ENCODE measurements around the gene EPC2.

The EPC2 gene

DNA sequence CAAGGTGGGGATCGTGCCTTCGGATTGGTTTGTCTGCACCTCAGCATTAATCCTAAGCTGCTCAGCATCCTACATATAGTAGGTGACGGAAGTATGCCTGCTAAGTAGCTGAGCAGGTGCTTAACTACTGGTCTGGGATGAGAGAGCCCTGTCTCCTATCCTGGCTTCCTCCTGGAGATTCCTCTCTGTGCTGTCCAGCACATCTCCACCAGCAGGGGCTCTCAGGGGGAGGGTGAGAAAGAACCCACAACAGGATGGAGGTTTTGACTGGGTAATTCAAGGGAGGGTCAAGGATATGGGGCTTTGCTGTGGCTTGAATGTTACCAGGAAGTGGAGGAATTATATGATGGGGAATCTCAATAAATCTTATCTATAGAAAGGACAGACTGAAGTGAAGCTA, 185.1 kb downstream of the EPC2 start:
- TF ChIP-seq, protein P1, sequence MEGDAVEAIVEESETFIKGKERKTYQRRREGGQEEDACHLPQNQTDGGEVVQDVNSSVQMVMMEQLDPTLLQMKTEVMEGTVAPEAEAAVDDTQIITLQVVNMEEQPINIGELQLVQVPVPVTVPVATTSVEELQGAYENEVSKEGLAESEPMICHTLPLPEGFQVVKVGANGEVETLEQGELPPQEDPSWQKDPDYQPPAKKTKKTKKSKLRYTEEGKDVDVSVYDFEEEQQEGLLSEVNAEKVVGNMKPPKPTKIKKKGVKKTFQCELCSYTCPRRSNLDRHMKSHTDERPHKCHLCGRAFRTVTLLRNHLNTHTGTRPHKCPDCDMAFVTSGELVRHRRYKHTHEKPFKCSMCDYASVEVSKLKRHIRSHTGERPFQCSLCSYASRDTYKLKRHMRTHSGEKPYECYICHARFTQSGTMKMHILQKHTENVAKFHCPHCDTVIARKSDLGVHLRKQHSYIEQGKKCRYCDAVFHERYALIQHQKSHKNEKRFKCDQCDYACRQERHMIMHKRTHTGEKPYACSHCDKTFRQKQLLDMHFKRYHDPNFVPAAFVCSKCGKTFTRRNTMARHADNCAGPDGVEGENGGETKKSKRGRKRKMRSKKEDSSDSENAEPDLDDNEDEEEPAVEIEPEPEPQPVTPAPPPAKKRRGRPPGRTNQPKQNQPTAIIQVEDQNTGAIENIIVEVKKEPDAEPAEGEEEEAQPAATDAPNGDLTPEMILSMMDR (IDR thresholded peaks at IDR 0.05; ENCODE audit: low read depth, low read length, missing control alignments) = no peak
- DNase-seq (ENCODE audit: low read depth) = no peak
- no peak overlapping the region for H3K4me3 ChIP-seq (ENCODE audit: low read depth, low read length)

DNA sequence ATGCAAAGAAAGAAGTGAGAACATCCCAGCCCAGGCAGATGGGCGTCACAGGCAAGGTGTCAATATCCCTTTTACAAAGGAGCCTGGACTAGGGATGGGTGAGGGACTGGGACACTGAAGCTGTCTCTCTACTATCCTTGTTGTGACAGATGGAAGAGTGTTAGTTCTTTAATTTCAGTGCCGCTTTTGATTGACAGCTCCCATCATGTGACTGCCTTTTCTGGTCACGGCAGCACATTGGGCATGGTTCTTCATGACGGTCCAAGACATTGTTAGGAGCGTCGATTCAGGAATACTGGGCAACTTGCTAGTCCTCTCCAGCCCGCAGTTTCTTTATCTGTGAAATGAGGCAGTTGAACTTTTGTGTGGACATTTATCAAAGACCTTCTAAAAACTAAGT, 188.1 kb downstream of the EPC2 start:
- TF ChIP-seq, protein P1 (IDR thresholded peaks at IDR 0.05; ENCODE audit: low read depth, low read length, missing control alignments) = no peak
- H3K4me3 ChIP-seq (ENCODE audit: low read depth, low read length) = no peak overlapping the region
- DNase-seq (ENCODE audit: low read depth) = no peak
